Activated CD4-positive, alpha-beta T cell treated with anti-CD3 and anti-CD28 coated beads, Interleukin-2, amount 10 ng/mL, durations not matched to agents 7 days and 5 days (primary cell): ENCODE measurements around the gene MSMP. TPM values are rescaled to one million over a fixed set of nuclear protein-coding genes. Genes with fewer than 3 reads are reported as not detected.
A peak's percentile ranks its signal among the peaks of the same experiment; 100 is the strongest.

ENCODE experiments used
- CTCF ChIA-PET: fragments of 350-600 bp; sonication (Branson Sonifier 250); formaldehyde crosslinking; loops from one replicate; lab custom pipeline; 2021; ENCODE audit warnings: antibody characterized with exemption; lab: Charles Lee
- POLR2A ChIA-PET: fragments of 350-600 bp; sonication (Branson Sonifier 250); formaldehyde crosslinking; loops from one replicate; lab custom pipeline; 2021; ENCODE audit warnings: antibody characterized with exemption; lab: Charles Lee
- DNase-seq: peaks from one replicate; pipeline ENCODE4 v3.0.0-alpha.2; 2020
- H3K27ac Mint-ChIP-seq: one replicate; pipeline ENCODE4 v1.8.0; 2021; ENCODE audit warnings: mild to moderate bottlenecking, moderate library complexity, mixed read lengths
- H3K27me3 Mint-ChIP-seq: one replicate; pipeline ENCODE4 v1.8.0; 2021; ENCODE audit warnings: mixed read lengths
- H3K36me3 Mint-ChIP-seq: one replicate; pipeline ENCODE4 v1.8.0; 2021; ENCODE audit warnings: low read depth, mixed read lengths
- H3K4me1 Mint-ChIP-seq: one replicate; pipeline ENCODE4 v1.8.0; 2021; ENCODE audit warnings: mixed read lengths
- H3K4me3 Mint-ChIP-seq: one replicate; pipeline ENCODE4 v1.8.0; 2021; ENCODE audit warnings: mild to moderate bottlenecking, moderate library complexity, mixed read lengths
- H3K9me3 Mint-ChIP-seq: one replicate; pipeline ENCODE4 v1.8.0; 2021; ENCODE audit warnings: mixed read lengths
- total RNA-seq, 2 experiments: library from RNA; stranded (reverse); gene quantifications; one replicate each; pipeline ENCODE4 v1.2.3, GENCODE V29; 2021

MSMP gene
- total RNA-seq, 2 experiments from 2014 or later, result not detected

DNA sequence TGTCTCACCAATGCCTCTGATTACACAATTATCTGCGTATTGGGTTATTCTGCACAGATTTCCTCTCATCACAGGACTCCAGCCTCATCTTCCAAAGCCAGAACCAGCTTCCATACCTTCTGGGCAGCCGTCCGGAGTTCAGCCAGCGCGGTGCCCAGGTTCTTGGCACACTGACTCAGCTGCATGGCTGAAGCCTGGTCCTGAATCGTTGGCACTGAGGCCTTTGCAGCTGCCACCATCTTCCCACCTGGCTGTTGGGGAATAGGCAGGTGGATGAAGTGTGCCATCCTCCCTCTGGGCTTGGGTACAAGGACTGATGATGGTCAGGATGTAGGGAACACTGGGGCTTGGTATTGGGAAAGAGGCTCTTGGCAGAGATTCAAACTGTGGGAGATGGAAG, 40.0 kb downstream of the MSMP start:
- Mint-ChIP-seq H3K27me3 (no peaks in the 10 kb centered on the region), H3K4me3 (no peak overlapping the region), H3K4me1 (no peaks in the 10 kb centered on the region), H3K36me3 (peaks cover 77% of the 10 kb centered on the region), H3K9me3 (no peaks in the 10 kb centered on the region), H3K27ac (no peak overlapping the region)
- ChIA-PET CTCF (interaction anchor here (1.1 to 2.7 kb wide), 6 partner anchors 9 to 56 kb away, joined by 3 to 13 read pairs (median 4); partner anchors contain the start of genes CCDC107, CREB3, RGP1 and RMRP), POLR2A (no interaction called here)
- DNase-seq, result no peak

DNA sequence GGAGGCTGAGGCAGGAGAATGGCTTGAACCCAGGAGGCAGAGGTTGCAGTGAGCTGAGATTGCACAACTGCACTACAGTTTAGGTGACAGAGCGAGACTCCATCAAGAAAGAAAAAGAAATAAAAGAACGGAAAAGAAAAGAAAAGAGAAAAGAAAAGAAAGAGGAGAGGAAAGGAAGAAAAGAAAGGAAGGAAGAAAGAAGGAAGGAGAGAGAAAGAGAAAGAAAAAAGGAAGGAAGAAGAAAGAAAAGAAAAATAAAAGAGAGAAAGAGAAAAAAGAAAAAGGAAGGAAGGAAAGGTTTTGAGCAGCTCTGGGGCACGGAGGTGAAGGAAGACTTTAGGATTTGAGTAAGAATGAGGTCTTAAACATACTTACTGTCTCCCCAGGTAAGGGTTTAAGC, 40.5 kb downstream of the MSMP start:
- POLR2A ChIA-PET, result no interaction called here

DNA sequence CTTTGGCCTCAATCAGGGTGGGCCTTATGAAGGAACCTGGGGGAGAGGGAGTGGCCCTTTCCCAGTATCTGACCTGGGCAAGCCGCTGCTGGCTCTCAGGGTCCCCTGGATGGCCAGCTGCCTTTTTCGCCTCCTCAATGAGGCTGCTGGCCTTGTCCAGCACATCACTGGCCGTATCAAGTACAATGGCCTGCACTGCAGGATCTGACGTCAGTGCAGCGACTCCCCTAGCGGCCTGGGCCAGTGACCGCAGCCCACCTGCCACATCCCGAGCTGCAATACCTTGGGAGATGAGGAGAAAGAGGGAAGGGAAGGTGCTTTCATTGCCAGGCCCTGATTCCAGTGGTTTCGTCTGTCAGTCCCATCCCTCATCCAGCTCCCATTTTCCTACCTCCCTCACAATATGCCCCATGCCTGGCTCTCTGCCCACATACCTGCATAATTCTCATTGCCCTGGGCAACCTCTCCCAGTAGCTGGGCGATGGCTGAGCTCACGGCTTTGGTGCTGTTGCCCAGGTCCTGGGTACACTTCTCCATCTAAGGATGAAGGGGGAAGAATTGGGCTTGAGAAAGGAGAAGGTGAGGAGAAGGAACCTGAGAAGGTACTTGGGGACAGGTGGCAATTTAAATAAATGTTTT, 41.2 kb downstream of the MSMP start:
- Mint-ChIP-seq H3K9me3 (no peaks in the 10 kb centered on the region), H3K27me3 (no peaks in the 10 kb centered on the region), H3K4me1 (no peaks in the 10 kb centered on the region), H3K4me3 (no peak overlapping the region), H3K36me3 (peaks cover 80% of the 10 kb centered on the region), H3K27ac (no peak overlapping the region)
- no peak for DNase-seq
- CTCF ChIA-PET, result interaction anchor here (0.5 to 8.8 kb wide), 6 partner anchors 8 to 1557 kb away, joined by 3 to 67 read pairs (median 3); no protein-coding TSS in a partner anchor
- POLR2A ChIA-PET, result no interaction called here

More for the DNA sequence above, 40.5 kb downstream of the MSMP start:
- H3K9me3 Mint-ChIP-seq, result no peaks in the 10 kb centered on the region
- DNase-seq, result no peak
- H3K27me3 Mint-ChIP-seq, result no peaks in the 10 kb centered on the region
- H3K4me1 Mint-ChIP-seq, result no peaks in the 10 kb centered on the region
- H3K4me3 Mint-ChIP-seq, result no peak overlapping the region
- CTCF ChIA-PET, result interaction anchor here (1.1 to 8.8 kb wide), 6 partner anchors 9 to 43 kb away, joined by 3 to 67 read pairs (median 4); partner anchors contain the start of gene RGP1
- H3K27ac Mint-ChIP-seq, result no peak overlapping the region
- peaks cover 80% of the 10 kb centered on the region for H3K36me3 Mint-ChIP-seq

DNA sequence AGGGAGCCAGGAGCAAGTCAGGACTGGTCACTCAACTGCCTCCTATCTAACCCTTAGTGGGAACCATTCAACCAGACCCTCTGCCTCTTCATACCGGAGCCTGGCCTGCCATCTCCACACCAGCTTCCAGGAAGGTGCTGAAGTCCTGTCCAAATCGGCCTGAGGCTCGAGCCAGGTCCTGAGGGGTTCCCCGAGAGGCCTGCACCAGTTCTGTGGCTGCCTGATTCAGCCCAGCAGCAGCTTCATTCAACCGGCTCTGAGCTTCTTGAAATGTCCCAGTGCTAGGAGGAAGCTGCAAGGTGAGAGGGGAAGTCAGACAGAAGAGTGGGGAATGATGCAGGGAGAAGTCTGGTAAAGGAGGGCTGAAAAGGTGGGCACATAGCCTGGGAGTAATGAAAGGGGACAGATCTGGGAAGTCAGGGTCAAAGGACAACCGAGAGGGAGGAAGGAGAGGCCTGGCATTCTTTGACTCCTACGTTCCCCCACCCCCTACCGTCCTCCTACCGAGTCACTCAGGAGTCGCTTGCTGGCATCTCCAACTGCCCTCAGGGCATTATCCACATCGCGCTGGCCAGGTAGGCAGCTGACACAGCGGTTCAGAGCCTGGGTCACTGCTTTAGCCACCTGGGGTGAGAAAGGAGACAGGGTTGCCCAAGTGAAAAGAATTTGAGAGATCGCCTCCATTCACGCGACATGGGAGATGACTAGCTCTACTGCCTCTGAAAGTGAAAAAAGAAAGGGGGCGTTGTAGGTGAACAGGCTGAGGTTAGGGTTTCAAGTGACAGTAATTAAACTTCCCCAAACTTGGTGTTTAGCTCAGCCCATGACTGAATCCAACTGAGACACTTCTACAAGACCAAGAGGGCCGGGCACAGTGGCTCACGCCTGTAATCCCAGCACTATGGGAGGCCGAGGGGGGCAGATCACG, 42.3 kb downstream of the MSMP start:
- Mint-ChIP-seq H3K4me3 (no peak overlapping the region), H3K27me3 (no peaks in the 10 kb centered on the region), H3K27ac (no peak overlapping the region), H3K4me1 (no peaks in the 10 kb centered on the region), H3K36me3 (peaks cover 80% of the 10 kb centered on the region), H3K9me3 (no peaks in the 10 kb centered on the region)
- CTCF ChIA-PET, result interaction anchor here (0.6 to 8.8 kb wide), 6 partner anchors 9 to 64 kb away, joined by 3 to 67 read pairs (median 3); no protein-coding TSS in a partner anchor
- POLR2A ChIA-PET, result no interaction called here
- no peak for DNase-seq

DNA sequence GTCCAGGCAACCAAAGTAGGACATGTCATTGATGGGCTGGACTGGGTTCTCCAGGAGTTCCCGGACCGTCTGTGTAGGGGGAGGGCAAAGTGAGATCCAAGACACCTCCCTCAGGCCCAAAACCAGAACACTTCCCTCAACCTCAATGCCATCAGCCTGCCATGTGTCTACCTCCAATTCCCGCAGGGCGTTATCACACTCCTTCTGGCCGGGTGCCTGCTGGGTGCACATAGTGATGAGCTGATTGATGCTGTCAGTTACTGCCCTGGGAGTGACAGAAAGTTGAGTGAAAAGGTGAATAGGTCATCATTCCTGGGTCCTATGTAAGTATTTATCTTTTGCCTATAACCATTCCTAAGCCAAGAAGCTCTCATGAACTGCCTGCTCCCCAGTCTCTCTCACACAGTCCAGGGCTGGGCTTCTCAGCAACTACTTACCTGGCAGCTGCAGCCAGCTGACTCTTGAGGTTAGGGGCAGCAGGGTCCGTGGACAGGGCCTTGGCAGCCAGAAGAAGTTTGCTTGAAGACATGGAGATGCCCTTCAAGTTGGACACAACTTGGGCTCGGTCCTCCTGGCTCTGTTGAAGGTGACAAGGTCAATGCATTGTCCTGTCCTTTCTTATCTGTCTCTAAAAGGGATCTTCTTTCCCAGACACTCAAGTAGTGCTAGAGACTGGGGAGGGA, 43.1 kb downstream of the MSMP start:
- ChIA-PET CTCF (interaction anchor here (1.2 to 8.8 kb wide), 2 partner anchors 14 to 32 kb away, joined by 3 to 67 read pairs; no protein-coding TSS in a partner anchor), POLR2A (no interaction called here)
- H3K27me3 Mint-ChIP-seq, result no peaks in the 10 kb centered on the region
- H3K4me3 Mint-ChIP-seq, result no peak overlapping the region
- H3K4me1 Mint-ChIP-seq, result no peaks in the 10 kb centered on the region
- H3K9me3 Mint-ChIP-seq, result no peaks in the 10 kb centered on the region
- H3K36me3 Mint-ChIP-seq, result peaks cover 81% of the 10 kb centered on the region
- DNase-seq, result no peak
- no peak overlapping the region for H3K27ac Mint-ChIP-seq

DNA sequence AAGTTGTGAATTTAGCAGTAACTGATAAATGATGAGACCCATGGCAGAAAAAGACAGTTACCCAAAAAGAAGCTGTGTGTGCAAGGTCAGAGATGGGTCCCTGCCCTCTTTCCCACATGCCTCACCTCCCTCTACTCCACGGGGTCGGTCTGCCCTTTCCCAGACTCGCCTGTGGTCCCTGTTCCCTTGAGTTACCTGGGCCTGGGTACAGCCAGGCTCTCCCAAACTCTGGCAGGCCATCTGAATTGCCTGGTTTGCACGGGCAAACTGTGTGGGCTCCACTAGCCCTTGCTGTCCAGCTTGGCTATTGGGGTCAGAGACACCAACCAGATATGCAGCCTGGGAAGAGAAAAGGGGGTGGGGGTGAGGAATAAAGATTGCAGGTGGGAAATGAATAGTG, 45.9 kb downstream of the MSMP start:
- H3K4me3 Mint-ChIP-seq, result no peak overlapping the region
- no peaks in the 10 kb centered on the region for H3K4me1 Mint-ChIP-seq
- H3K36me3 Mint-ChIP-seq, result peaks cover 81% of the 10 kb centered on the region
- DNase-seq, result no peak
- POLR2A ChIA-PET, result no interaction called here
- H3K27ac Mint-ChIP-seq, result peak overlapping the region; percentile 55
- no peaks in the 10 kb centered on the region for H3K9me3 Mint-ChIP-seq
- H3K27me3 Mint-ChIP-seq, result no peaks in the 10 kb centered on the region
- CTCF ChIA-PET, result interaction anchor here (8.8 kb wide), 1 partner anchor 11 kb away, joined by 67 read pairs; no protein-coding TSS in a partner anchor

DNA sequence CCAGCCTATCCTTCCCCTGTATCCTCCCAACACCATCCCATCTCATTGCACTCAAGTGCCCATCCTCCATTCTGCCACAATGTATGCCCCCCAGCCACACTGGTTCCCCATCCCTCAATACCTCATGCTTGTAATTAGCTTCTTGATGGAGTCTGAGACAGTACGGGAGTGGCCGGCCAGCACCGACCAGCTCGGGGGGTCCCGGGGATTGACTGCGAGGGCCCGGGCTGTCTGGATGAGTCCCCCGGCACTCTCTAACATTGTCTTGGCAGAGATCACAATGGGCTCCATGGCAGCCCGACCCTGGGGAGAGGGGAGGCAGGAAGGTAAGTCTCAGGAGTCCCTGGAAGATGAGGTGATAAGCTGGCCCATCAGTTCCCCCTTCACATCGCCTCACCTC, 47.1 kb downstream of the MSMP start:
- CTCF ChIA-PET, result interaction anchor here (1.5 to 8.8 kb wide), 3 partner anchors 8 to 21 kb away, joined by 6 to 67 read pairs (median 13); no protein-coding TSS in a partner anchor
- Mint-ChIP-seq H3K4me1 (no peaks in the 10 kb centered on the region), H3K36me3 (peaks cover 80% of the 10 kb centered on the region), H3K27me3 (no peaks in the 10 kb centered on the region), H3K4me3 (no peak overlapping the region), H3K27ac (no peak overlapping the region), H3K9me3 (no peaks in the 10 kb centered on the region)
- no peak for DNase-seq
- POLR2A ChIA-PET, result no interaction called here

DNA sequence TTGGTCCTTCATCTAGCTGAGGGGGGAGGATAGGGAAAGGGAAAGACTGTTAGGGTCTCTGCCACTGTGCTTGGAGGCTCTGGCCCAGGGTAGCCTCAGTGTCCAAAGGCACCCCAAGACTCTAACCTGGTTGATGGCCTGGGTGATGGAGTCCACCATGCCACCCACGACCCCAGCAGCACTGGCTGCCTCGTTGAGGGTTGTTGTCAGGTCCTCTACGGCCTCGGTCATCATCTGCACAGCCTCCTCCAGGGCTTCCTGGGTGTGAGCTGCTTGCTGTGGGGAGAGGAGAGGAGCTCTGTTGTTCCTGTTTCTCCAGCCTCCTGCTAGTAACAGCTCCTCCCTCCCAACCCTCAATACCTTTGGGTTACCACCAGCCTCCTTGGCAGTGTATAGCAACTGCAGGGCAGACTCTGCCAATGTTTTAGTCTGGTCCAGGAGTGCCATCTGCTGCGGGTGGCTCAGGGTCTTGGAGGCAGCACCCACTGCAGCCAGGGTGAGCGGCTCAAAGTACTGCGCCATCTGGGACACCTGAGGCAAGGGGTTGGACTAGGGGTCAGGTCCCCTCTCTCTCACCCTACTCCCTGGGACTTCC, 48.1 kb downstream of the MSMP start:
- no peak overlapping the region for H3K27ac Mint-ChIP-seq
- POLR2A ChIA-PET, result no interaction called here
- DNase-seq, result no peak
- CTCF ChIA-PET, result interaction anchor here (1.4 to 8.8 kb wide), 3 partner anchors 9 to 16 kb away, joined by 4 to 67 read pairs (median 13); partner anchors contain the start of gene TPM2
- H3K4me1 Mint-ChIP-seq, result no peaks in the 10 kb centered on the region
- no peak overlapping the region for H3K4me3 Mint-ChIP-seq
- peaks cover 70% of the 10 kb centered on the region for H3K36me3 Mint-ChIP-seq
- no peaks in the 10 kb centered on the region for H3K27me3 Mint-ChIP-seq
- no peaks in the 10 kb centered on the region for H3K9me3 Mint-ChIP-seq

DNA sequence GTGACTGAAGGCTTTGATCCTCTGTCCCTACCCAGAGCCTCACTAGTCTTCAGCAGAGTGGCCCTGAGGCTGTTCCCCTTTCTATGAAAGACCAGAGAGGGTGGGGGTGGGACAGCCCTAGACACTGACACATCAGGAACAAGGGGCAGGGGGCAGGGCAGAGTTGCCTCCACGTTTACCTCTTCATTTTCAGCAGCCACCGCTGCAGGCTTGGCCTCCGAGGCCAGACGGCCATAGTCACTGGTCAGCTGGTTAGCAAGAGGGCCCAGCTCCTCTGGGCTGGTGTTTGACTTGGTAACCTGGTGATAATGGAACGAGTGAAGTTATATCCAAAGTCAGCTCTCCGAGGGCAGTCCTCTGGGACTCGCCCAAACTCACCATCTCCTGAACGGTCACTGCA, 48.7 kb downstream of the MSMP start:
- H3K9me3 Mint-ChIP-seq, result no peaks in the 10 kb centered on the region
- DNase-seq, result no peak
- H3K4me3 Mint-ChIP-seq, result no peak overlapping the region
- POLR2A ChIA-PET, result no interaction called here
- H3K4me1 Mint-ChIP-seq, result no peaks in the 10 kb centered on the region
- H3K27ac Mint-ChIP-seq, result no peak overlapping the region
- H3K36me3 Mint-ChIP-seq, result peaks cover 65% of the 10 kb centered on the region
- CTCF ChIA-PET, result interaction anchor here (1.4 to 8.8 kb wide), 3 partner anchors 9 to 15 kb away, joined by 4 to 67 read pairs (median 13); partner anchors contain the start of gene TPM2
- H3K27me3 Mint-ChIP-seq, result no peaks in the 10 kb centered on the region

DNA sequence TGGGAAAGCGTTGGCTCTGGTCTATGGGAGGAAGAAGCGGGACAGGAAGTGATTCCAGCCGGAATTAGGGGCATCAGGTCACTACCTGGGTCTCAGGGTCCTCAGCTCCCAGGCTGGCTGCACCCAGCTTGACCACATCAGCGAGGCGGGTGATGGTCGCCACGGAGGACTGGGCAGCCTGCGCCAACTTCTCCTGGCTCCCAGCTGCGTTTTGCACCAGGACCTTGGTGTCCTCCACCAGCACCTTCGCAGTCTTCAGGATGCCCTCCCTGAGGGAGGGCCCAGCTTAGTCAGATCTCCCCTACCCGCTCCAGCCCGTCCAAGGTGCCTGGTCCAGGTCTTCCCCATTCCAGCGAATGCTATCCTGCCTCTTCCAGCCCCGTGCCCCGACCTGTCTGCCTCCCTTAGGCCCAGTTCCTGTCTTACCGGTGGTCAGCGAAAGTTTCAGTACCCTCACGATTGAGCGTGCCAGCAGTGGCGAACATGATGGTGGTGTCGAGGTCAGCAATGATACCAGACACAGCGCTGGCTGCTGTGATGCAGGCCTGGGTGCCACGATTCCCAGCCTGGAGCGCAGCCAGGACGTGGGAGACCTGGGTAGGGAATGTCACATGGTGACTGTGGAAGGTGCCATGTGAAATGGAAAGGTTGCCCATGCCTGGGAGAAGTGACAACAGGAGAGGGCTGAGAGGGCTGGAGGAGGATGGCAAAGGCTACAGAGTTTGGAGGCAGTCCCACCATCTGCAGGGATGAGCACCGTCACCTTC, 50.0 kb downstream of the MSMP start:
- ChIA-PET CTCF (interaction anchor here (0.8 to 3.7 kb wide), 4 partner anchors 11 to 100 kb away, joined by 3 to 13 read pairs (median 4); no protein-coding TSS in a partner anchor), POLR2A (no interaction called here)
- peaks cover 58% of the 10 kb centered on the region for H3K36me3 Mint-ChIP-seq
- H3K27ac Mint-ChIP-seq, result peak overlapping the region; percentile 51
- no peaks in the 10 kb centered on the region for H3K27me3 Mint-ChIP-seq
- DNase-seq, result no peak
- H3K4me3 Mint-ChIP-seq, result no peak overlapping the region
- no peaks in the 10 kb centered on the region for H3K4me1 Mint-ChIP-seq
- H3K9me3 Mint-ChIP-seq, result no peaks in the 10 kb centered on the region
